ENCODE measurements around the gene NCAPD2.

DNA sequence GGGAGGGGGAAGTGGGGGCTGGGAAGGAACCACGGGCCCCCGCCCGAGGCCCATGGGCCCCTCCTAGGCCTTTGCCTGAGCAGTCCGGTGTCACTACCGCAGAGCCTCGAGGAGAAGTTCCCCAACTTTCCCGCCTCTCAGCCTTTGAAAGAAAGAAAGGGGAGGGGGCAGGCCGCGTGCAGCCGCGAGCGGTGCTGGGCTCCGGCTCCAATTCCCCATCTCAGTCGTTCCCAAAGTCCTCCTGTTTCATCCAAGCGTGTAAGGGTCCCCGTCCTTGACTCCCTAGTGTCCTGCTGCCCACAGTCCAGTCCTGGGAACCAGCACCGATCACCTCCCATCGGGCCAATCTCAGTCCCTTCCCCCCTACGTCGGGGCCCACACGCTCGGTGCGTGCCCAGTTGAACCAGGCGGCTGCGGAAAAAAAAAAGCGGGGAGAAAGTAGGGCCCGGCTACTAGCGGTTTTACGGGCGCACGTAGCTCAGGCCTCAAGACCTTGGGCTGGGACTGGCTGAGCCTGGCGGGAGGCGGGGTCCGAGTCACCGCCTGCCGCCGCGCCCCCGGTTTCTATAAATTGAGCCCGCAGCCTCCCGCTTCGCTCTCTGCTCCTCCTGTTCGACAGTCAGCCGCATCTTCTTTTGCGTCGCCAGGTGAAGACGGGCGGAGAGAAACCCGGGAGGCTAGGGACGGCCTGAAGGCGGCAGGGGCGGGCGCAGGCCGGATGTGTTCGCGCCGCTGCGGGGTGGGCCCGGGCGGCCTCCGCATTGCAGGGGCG lies 40.2 kb downstream of the NCAPD2 start, which contains the start of gene GAPDH:
- no peak for TF ChIP-seq EZH2 (IDR thresholded peaks at IDR 0.05; ENCODE audit: borderline replicate concordance, low read length)
- TF ChIP-seq, protein P1, sequence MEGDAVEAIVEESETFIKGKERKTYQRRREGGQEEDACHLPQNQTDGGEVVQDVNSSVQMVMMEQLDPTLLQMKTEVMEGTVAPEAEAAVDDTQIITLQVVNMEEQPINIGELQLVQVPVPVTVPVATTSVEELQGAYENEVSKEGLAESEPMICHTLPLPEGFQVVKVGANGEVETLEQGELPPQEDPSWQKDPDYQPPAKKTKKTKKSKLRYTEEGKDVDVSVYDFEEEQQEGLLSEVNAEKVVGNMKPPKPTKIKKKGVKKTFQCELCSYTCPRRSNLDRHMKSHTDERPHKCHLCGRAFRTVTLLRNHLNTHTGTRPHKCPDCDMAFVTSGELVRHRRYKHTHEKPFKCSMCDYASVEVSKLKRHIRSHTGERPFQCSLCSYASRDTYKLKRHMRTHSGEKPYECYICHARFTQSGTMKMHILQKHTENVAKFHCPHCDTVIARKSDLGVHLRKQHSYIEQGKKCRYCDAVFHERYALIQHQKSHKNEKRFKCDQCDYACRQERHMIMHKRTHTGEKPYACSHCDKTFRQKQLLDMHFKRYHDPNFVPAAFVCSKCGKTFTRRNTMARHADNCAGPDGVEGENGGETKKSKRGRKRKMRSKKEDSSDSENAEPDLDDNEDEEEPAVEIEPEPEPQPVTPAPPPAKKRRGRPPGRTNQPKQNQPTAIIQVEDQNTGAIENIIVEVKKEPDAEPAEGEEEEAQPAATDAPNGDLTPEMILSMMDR (conservative IDR thresholded peaks at IDR 0.05 in 1 of 2, IDR thresholded peaks at IDR 0.05 in 1 of 2; ENCODE audit: extremely low read depth in 1 of 2, insufficient read depth in 1 of 2, low read depth in 1 of 2, low read length in 2 of 2) = no peak

All from mammary epithelial cell (primary cell).